GM23338 (cell line): ENCODE measurements around the gene CYP2E1.

Experiments used
- CREB1 ChIP-seq: fragments of 250-450 bp; sonication (Bioruptor Pico); IDR thresholded peaks from 2 replicates; pipeline ENCODE4 v1.5.0; 2020; ENCODE audit warnings: low read depth, mild to moderate bottlenecking, moderate library complexity
- EZH2 ChIP-seq: fragments of 200-600 bp; sonication (generic); IDR thresholded peaks from one replicate; pipeline ENCODE4 v1.8.0; 2017; ENCODE audit warnings: antibody characterized with exemption, mild to moderate bottlenecking, low read depth; ENCODE audit not compliant: unreplicated experiment
- EZH2phosphoT487 ChIP-seq: fragments of 200-600 bp; sonication (generic); IDR thresholded peaks from one replicate; pipeline ENCODE4 v1.8.1; 2018; ENCODE audit warnings: antibody characterized with exemption; ENCODE audit not compliant: unreplicated experiment
- JUNB ChIP-seq: IDR thresholded peaks from one replicate; pipeline ENCODE4 v1.6.1; 2016; ENCODE audit warnings: antibody characterized with exemption; ENCODE audit not compliant: unreplicated experiment
- POLR2AphosphoS5 ChIP-seq: IDR thresholded peaks from 2 replicates; pipeline ENCODE4 v1.6.1; 2016; ENCODE audit warnings: antibody characterized with exemption, low read depth
- ZNF331 ChIP-seq: fragments of 250-450 bp; sonication (Bioruptor Pico); IDR thresholded peaks from 2 replicates; pipeline ENCODE4 v1.5.0; 2020; ENCODE audit warnings: low read depth, mild to moderate bottlenecking, moderate library complexity
- TF ChIP-seq, protein P1 (sequence below), 2 experiments: fragments of 200-600 bp in 1 of 2; sonication (generic) in 1 of 2; conservative IDR thresholded peaks; 2 replicates each; pipeline versions ENCODE4 v1.5.1 to v1.6.1; 2016 to 2017; ENCODE audit warnings: antibody characterized with exemption in 2 of 2, low read depth in 2 of 2, mild to moderate bottlenecking in 2 of 2, moderate library complexity in 1 of 2
- TF ChIP-seq, protein P2 (sequence below): fragments of 250-450 bp; sonication (Bioruptor Pico); IDR thresholded peaks from 2 replicates; pipeline ENCODE4 v1.5.0; 2020; ENCODE audit warnings: mild to moderate bottlenecking, moderate library complexity
- TF ChIP-seq, protein P3 (sequence below): IDR thresholded peaks from one replicate; pipeline ENCODE4 v1.6.1; 2018; ENCODE audit warnings: antibody characterized with exemption; ENCODE audit not compliant: unreplicated experiment

DNA sequence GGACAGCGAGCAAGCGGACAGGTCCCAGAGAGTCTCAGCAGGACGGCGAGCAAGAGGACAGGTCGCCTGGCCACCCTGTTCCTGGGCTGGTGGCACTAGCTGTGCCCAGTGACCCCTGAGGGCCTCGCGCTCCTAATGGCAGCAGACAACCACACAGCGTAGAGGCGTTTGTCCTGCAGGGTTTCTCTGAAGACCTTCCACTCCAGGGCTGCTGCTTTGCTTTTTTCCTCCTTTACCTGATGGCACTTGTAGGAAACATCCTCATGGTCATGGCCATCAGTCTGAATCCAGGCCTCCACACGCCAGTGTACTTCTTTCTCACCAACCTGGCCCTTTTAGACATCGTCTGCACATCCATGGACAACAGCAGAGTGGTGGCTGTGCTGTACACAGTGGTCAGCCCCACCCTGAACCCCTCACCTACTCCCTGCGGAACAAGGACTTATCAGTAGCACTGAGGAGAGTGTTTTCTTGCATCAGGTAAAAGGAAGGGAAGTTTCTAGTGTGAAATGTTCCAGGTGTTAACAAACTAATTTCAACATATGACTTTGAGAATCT lies 46.0 kb upstream of the CYP2E1 start:
- TF ChIP-seq EZH2phosphoT487, result no peak
- TF ChIP-seq, protein P1, sequence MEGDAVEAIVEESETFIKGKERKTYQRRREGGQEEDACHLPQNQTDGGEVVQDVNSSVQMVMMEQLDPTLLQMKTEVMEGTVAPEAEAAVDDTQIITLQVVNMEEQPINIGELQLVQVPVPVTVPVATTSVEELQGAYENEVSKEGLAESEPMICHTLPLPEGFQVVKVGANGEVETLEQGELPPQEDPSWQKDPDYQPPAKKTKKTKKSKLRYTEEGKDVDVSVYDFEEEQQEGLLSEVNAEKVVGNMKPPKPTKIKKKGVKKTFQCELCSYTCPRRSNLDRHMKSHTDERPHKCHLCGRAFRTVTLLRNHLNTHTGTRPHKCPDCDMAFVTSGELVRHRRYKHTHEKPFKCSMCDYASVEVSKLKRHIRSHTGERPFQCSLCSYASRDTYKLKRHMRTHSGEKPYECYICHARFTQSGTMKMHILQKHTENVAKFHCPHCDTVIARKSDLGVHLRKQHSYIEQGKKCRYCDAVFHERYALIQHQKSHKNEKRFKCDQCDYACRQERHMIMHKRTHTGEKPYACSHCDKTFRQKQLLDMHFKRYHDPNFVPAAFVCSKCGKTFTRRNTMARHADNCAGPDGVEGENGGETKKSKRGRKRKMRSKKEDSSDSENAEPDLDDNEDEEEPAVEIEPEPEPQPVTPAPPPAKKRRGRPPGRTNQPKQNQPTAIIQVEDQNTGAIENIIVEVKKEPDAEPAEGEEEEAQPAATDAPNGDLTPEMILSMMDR (conservative IDR thresholded peaks at IDR 0.05; ENCODE audit: low read depth in 2 of 2), result no peak
- TF ChIP-seq POLR2AphosphoS5, result no peak
- TF ChIP-seq, protein P2, sequence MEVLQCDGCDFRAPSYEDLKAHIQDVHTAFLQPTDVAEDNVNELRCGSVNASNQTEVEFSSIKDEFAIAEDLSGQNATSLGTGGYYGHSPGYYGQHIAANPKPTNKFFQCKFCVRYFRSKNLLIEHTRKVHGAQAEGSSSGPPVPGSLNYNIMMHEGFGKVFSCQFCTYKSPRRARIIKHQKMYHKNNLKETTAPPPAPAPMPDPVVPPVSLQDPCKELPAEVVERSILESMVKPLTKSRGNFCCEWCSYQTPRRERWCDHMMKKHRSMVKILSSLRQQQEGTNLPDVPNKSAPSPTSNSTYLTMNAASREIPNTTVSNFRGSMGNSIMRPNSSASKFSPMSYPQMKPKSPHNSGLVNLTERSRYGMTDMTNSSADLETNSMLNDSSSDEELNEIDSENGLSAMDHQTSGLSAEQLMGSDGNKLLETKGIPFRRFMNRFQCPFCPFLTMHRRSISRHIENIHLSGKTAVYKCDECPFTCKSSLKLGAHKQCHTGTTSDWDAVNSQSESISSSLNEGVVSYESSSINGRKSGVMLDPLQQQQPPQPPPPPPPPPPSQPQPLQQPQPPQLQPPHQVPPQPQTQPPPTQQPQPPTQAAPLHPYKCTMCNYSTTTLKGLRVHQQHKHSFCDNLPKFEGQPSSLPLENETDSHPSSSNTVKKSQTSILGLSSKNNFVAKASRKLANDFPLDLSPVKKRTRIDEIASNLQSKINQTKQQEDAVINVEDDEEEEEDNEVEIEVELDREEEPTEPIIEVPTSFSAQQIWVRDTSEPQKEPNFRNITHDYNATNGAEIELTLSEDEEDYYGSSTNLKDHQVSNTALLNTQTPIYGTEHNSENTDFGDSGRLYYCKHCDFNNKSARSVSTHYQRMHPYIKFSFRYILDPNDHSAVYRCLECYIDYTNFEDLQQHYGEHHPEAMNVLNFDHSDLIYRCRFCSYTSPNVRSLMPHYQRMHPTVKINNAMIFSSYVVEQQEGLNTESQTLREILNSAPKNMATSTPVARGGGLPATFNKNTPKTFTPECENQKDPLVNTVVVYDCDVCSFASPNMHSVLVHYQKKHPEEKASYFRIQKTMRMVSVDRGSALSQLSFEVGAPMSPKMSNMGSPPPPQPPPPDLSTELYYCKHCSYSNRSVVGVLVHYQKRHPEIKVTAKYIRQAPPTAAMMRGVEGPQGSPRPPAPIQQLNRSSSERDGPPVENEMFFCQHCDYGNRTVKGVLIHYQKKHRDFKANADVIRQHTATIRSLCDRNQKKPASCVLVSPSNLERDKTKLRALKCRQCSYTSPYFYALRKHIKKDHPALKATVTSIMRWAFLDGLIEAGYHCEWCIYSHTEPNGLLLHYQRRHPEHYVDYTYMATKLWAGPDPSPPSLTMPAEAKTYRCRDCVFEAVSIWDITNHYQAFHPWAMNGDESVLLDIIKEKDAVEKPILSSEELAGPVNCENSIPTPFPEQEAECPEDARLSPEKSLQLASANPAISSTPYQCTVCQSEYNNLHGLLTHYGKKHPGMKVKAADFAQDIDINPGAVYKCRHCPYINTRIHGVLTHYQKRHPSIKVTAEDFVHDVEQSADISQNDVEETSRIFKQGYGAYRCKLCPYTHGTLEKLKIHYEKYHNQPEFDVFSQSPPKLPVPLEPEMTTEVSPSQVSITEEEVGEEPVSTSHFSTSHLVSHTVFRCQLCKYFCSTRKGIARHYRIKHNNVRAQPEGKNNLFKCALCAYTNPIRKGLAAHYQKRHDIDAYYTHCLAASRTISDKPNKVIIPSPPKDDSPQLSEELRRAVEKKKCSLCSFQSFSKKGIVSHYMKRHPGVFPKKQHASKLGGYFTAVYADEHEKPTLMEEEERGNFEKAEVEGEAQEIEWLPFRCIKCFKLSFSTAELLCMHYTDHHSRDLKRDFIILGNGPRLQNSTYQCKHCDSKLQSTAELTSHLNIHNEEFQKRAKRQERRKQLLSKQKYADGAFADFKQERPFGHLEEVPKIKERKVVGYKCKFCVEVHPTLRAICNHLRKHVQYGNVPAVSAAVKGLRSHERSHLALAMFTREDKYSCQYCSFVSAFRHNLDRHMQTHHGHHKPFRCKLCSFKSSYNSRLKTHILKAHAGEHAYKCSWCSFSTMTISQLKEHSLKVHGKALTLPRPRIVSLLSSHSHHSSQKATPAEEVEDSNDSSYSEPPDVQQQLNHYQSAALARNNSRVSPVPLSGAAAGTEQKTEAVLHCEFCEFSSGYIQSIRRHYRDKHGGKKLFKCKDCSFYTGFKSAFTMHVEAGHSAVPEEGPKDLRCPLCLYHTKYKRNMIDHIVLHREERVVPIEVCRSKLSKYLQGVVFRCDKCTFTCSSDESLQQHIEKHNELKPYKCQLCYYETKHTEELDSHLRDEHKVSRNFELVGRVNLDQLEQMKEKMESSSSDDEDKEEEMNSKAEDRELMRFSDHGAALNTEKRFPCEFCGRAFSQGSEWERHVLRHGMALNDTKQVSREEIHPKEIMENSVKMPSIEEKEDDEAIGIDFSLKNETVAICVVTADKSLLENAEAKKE, result no peak
- TF ChIP-seq, protein P3, sequence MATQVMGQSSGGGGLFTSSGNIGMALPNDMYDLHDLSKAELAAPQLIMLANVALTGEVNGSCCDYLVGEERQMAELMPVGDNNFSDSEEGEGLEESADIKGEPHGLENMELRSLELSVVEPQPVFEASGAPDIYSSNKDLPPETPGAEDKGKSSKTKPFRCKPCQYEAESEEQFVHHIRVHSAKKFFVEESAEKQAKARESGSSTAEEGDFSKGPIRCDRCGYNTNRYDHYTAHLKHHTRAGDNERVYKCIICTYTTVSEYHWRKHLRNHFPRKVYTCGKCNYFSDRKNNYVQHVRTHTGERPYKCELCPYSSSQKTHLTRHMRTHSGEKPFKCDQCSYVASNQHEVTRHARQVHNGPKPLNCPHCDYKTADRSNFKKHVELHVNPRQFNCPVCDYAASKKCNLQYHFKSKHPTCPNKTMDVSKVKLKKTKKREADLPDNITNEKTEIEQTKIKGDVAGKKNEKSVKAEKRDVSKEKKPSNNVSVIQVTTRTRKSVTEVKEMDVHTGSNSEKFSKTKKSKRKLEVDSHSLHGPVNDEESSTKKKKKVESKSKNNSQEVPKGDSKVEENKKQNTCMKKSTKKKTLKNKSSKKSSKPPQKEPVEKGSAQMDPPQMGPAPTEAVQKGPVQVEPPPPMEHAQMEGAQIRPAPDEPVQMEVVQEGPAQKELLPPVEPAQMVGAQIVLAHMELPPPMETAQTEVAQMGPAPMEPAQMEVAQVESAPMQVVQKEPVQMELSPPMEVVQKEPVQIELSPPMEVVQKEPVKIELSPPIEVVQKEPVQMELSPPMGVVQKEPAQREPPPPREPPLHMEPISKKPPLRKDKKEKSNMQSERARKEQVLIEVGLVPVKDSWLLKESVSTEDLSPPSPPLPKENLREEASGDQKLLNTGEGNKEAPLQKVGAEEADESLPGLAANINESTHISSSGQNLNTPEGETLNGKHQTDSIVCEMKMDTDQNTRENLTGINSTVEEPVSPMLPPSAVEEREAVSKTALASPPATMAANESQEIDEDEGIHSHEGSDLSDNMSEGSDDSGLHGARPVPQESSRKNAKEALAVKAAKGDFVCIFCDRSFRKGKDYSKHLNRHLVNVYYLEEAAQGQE, result no peak
- TF ChIP-seq JUNB, result no peak
- TF ChIP-seq EZH2, result no peak
- no peak for TF ChIP-seq CREB1 (CRISPR knock-in tag)
- no peak for TF ChIP-seq ZNF331
